GM12878 (cell line): ENCODE data around the gene CCDC191. TPM values are rescaled to one million over a fixed set of nuclear protein-coding genes. Genes with fewer than 3 reads are reported as not detected.
A peak's percentile ranks its signal among the peaks of the same experiment; 100 is the strongest.

Source experiments
- ATAC-seq: fragments of 200-7000 bp; cut with Tn5 transposase; 3 replicates; pipeline ENCODE4 v1.9.1; 2020; ENCODE audit warnings: mild to moderate bottlenecking, moderate library complexity
- BruUV-seq: library from RNA; stranded (reverse); fragments of 400-500 nt; replicated peaks from 2 replicates; lab custom pipeline; 2021; lab: Mats Ljungman, UMichigan
- CTCF ChIA-PET: fragments of 300-600 bp; sonication (Branson Sonifier 250); formaldehyde crosslinking; extraction: SDS; loops from one replicate; lab custom pipeline; 2021; ENCODE audit warnings: inconsistent platforms; lab: Yijun Ruan, JAX
- POLR2A ChIA-PET: fragments of 350-600 bp; formaldehyde crosslinking; extraction: SDS; loops from one replicate; lab custom pipeline; 2021; ENCODE audit warnings: inconsistent platforms; lab: Charles Lee
- RAD21 ChIA-PET: fragments of 300-600 bp; sonication (Branson Sonifier 250); formaldehyde crosslinking; loops from one replicate; lab custom pipeline; 2023; ENCODE audit warnings: antibody characterized with exemption; ENCODE audit not compliant: unreplicated experiment; lab: Charles Lee
- SMC1A ChIA-PET: fragments of 300-600 bp; sonication (Branson Sonifier 250); formaldehyde crosslinking; loops from one replicate; lab custom pipeline; 2023; ENCODE audit not compliant: unreplicated experiment, uncharacterized antibody; lab: Charles Lee
- DNase-seq: peaks from one replicate; pipeline ENCODE4 v3.0.0-alpha.2; 2011; ENCODE audit warnings: low read depth, low spot score
- FAIRE-seq: peaks from 3 replicates; lab custom pipeline; 2011; peaks lifted over from hg19 to GRCh38; lab: Jason Lieb, UNC
- H2AFZ ChIP-seq: 2 replicates; pipeline ENCODE4 v1.6.0; 2011; ENCODE audit warnings: low read depth, low read length, control low read depth; ENCODE audit not compliant: control insufficient read depth
- H3K27ac ChIP-seq: 2 replicates; pipeline ENCODE4 v1.5.1; 2011; ENCODE audit warnings: control low read depth; ENCODE audit not compliant: control insufficient read depth, insufficient read depth
- H3K27me3 ChIP-seq, 2 experiments: replicated peaks in 1 of 2; 2 replicates each; pipeline versions ENCODE4 v1.6.0 to v1.6.1; 2011; ENCODE audit warnings: low read length in 1 of 2; ENCODE audit not compliant: control insufficient read depth in 2 of 2, insufficient read depth in 2 of 2
- H3K36me3 ChIP-seq, 2 experiments: 2 replicates each; pipeline ENCODE4 v1.5.1; 2011; ENCODE audit warnings: low read length in 1 of 2; ENCODE audit not compliant: control insufficient read depth in 2 of 2, insufficient read depth in 2 of 2
- H3K4me1 ChIP-seq: 2 replicates; pipeline ENCODE4 v1.6.1; 2011; ENCODE audit warnings: mild to moderate bottlenecking, low read length, moderate library complexity, mixed read lengths; ENCODE audit not compliant: control insufficient read depth, insufficient read depth
- H3K4me2 ChIP-seq: 2 replicates; pipeline ENCODE4 v1.6.0; 2011; ENCODE audit warnings: control low read depth; ENCODE audit not compliant: control insufficient read depth, insufficient read depth
- H3K4me3 ChIP-seq: fragments of 200-600 bp; sonication (generic); 2 replicates; pipeline ENCODE4 v1.5.1; 2016
- H3K79me2 ChIP-seq: 2 replicates; pipeline ENCODE4 v1.6.0; 2011; ENCODE audit warnings: low read length; ENCODE audit not compliant: control insufficient read depth, insufficient read depth
- H3K9ac ChIP-seq: 2 replicates; pipeline ENCODE4 v1.8.0; 2011; ENCODE audit warnings: low read length, control low read depth, mixed read lengths; ENCODE audit not compliant: control insufficient read depth, insufficient read depth
- H3K9me3 ChIP-seq: replicated peaks from 3 replicates; pipeline ENCODE4 v1.5.1; 2011; ENCODE audit warnings: mild to moderate bottlenecking, low read length; ENCODE audit not compliant: control insufficient read depth, insufficient read depth
- H4K20me1 ChIP-seq: 2 replicates; pipeline ENCODE4 v1.6.0; 2011; ENCODE audit not compliant: control insufficient read depth, insufficient read depth
- ELK1 ChIP-seq: IDR thresholded peaks from 2 replicates; pipeline ENCODE4 v1.6.1; 2012; ENCODE audit warnings: low read depth, low read length, improper control_type of control experiment
- MXI1 ChIP-seq: fragments of 150-350 bp; IDR thresholded peaks from 2 replicates; pipeline ENCODE4 v1.6.1; 2011; ENCODE audit warnings: low read depth, mild to moderate bottlenecking, inconsistent platforms, low read length, improper control_type of control experiment
- NKRF ChIP-seq: fragments of 450-650 bp; conservative IDR thresholded peaks from 2 replicates; pipeline ENCODE4 v1.6.1; 2017; ENCODE audit warnings: mild to moderate bottlenecking, moderate library complexity
- SIX5 ChIP-seq: IDR thresholded peaks from 2 replicates; pipeline ENCODE4 v1.6.1; 2011; ENCODE audit warnings: mild to moderate bottlenecking, low read depth, low read length, moderate library complexity; ENCODE audit not compliant: severe bottlenecking
- SMC3 ChIP-seq: IDR thresholded peaks from 2 replicates; pipeline ENCODE4 v1.6.1; 2011; ENCODE audit warnings: low read length, improper control_type of control experiment, borderline replicate concordance
- TAF1 ChIP-seq: IDR thresholded peaks from 2 replicates; pipeline ENCODE4 v1.6.1; 2011; ENCODE audit warnings: mild to moderate bottlenecking, low read depth, low read length, borderline replicate concordance
- USF1 ChIP-seq: IDR thresholded peaks from 2 replicates; pipeline ENCODE4 v1.6.1; 2011; ENCODE audit warnings: borderline replicate concordance, low read depth, mild to moderate bottlenecking, moderate library complexity, mixed read lengths, low read length; ENCODE audit not compliant: insufficient read depth; ENCODE audit errors: extremely low read length
- WGBS: methylation state at CpG from one replicate; pipeline ENCODE4 v1.1.6; 2016; ENCODE audit warnings: low lambda C conversion rate; ENCODE audit not compliant: insufficient replicate concordance, insufficient coverage; ENCODE audit errors: missing lambda C conversion rate; 5-methylcytosine and 5-hydroxymethylcytosine counted together
- in situ Hi-C: fragments of 300-500 bp; cut with MboI; formaldehyde crosslinking; loops from 9 replicates; pipeline ENCODE4 v1.14.3; 2018; ENCODE audit warnings: mixed read lengths
- intact Hi-C: fragments of 100-400 bp; cut with micrococcal nuclease; formaldehyde crosslinking; loops from one replicate; pipeline ENCODE4 v1.14.2; 2022; ENCODE audit not compliant: unreplicated experiment
- polyA plus RNA-seq, 11 experiments: library from polyadenylated mRNA; depleted of rRNA in 4 of 11; unstranded in 6 of 11; stranded (reverse) in 5 of 11; fragments of >200 nt; fragmentation: Nextera tagmentation in 4 of 11; fragmentation: Illumina TruSeq in 1 of 11; extraction: Ambion mirVana in 4 of 11; extraction: Trizol in 1 of 11; gene quantifications; 1 replicate in 1 of 11; 2 replicates in 10 of 11; pipeline versions ENCODE4 v1.2.1 to v1.2.3, GENCODE V29; 2011 to 2016; ENCODE audit warnings: inconsistent platforms in 2 of 11, missing spikeins in 2 of 11, low read depth in 1 of 11
- total RNA-seq, 4 experiments: library from RNA; depleted of rRNA in 3 of 4; stranded (reverse); fragments of >200 nt in 3 of 4; fragmentation: Illumina TruSeq in 1 of 4; extraction: Trizol in 1 of 4; gene quantifications; 2 replicates each; pipeline versions ENCODE4 v1.2.1 to v1.2.3, GENCODE V29; 2013 to 2021
- TF ChIP-seq, protein P1 (sequence below): fragments of 450-650 bp; IDR thresholded peaks from 2 replicates; pipeline ENCODE4 v1.6.1; 2016; ENCODE audit warnings: mild to moderate bottlenecking
- TF ChIP-seq, protein P2 (sequence below): fragments of 450-650 bp; formaldehyde crosslinking; IDR thresholded peaks from 2 replicates; pipeline ENCODE4 v1.4.0; 2022; ENCODE audit warnings: mild to moderate bottlenecking, moderate library complexity

CCDC191 gene
- total and polyA plus RNA-seq, 10 of the 15 experiments (the other 5 are each of a cell fraction or from before 2014, with no cell fraction given), result 1.2 to 2.9 (median 1.7) TPM

DNA sequence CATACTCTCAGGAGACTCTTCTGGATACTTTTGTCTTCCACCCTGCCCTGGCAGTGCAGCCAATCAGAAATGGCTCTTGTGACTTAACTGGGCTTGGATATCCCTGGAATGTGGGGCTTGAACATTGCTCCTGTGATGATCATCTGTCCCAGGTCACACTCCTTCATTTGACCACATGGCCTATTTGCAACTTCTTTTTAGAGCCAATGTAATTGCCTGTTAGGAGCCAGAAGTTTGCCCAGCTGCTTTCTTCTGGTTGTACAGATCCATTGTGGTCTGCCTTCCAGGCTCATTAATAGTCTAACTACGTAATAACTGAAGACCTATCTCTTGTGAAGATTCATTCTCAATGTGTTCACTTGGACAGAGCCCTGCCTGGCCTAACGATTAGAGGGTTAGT, 30.0 kb upstream of the CCDC191 start:
- BruUV-seq, result TSS peak; percentile 40
- no peak for FAIRE-seq
- in situ Hi-C loops, result no loop called here
- ChIA-PET CTCF (no interaction called here), POLR2A (no interaction called here), RAD21 (interaction anchor here (0.6 kb wide), 1 partner anchor 42 kb away, joined by 3 read pairs; no protein-coding TSS in a partner anchor), SMC1A (interaction anchor here (0.5 kb wide), 1 partner anchor 390 kb away, joined by 3 read pairs; the partner anchor contains the start of gene USF3)
- Histone ChIP-seq H3K9me3 (no peaks in the 10 kb centered on the region), H3K27ac (no peak overlapping the region), H2AFZ (no peak overlapping the region), H4K20me1 (no peaks in the 10 kb centered on the region), H3K36me3 (peaks cover 11 to 14% of the 10 kb centered on the region in 2 experiments; a peak in 3 of 4 replicates), H3K4me1 (no peaks in the 10 kb centered on the region), H3K9ac (no peak overlapping the region), H3K27me3 (no peaks in the 10 kb centered on the region), H3K4me3 (no peak overlapping the region), H3K79me2 (no peaks in the 10 kb centered on the region), H3K4me2 (no peak overlapping the region)
- TF ChIP-seq, protein P1, sequence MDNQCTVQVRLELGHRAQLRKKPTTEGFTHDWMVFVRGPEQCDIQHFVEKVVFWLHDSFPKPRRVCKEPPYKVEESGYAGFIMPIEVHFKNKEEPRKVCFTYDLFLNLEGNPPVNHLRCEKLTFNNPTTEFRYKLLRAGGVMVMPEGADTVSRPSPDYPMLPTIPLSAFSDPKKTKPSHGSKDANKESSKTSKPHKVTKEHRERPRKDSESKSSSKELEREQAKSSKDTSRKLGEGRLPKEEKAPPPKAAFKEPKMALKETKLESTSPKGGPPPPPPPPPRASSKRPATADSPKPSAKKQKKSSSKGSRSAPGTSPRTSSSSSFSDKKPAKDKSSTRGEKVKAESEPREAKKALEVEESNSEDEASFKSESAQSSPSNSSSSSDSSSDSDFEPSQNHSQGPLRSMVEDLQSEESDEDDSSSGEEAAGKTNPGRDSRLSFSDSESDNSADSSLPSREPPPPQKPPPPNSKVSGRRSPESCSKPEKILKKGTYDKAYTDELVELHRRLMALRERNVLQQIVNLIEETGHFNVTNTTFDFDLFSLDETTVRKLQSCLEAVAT, result no peak
- TF ChIP-seq SMC3, result no peak
- TF ChIP-seq TAF1, result no peak
- TF ChIP-seq NKRF, result no peak
- TF ChIP-seq, protein P2, sequence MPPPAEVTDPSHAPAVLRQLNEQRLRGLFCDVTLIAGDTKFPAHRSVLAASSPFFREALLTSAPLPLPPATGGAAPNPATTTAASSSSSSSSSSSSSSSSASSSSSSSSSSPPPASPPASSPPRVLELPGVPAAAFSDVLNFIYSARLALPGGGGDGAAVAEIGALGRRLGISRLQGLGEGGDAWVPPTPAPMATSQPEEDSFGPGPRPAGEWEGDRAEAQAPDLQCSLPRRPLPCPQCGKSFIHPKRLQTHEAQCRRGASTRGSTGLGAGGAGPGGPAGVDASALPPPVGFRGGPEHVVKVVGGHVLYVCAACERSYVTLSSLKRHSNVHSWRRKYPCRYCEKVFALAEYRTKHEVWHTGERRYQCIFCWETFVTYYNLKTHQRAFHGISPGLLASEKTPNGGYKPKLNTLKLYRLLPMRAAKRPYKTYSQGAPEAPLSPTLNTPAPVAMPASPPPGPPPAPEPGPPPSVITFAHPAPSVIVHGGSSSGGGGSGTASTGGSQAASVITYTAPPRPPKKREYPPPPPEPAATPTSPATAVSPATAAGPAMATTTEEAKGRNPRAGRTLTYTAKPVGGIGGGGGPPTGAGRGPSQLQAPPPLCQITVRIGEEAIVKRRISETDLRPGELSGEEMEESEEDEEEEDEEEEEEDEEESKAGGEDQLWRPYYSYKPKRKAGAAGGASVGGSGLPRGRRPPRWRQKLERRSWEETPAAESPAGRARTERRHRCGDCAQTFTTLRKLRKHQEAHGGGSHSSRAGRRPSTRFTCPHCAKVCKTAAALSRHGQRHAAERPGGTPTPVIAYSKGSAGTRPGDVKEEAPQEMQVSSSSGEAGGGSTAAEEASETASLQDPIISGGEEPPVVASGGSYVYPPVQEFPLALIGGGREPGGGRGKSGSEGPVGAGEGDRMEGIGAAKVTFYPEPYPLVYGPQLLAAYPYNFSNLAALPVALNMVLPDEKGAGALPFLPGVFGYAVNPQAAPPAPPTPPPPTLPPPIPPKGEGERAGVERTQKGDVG, result no peak
- no peak for TF ChIP-seq MXI1
- TF ChIP-seq SIX5, result no peak
- no peak for TF ChIP-seq ELK1
- TF ChIP-seq USF1, result no peak
- 100% methylated on average over 2 of the region's 2 CpGs for WGBS
- no peak for ATAC-seq
- no peak for DNase-seq
- intact Hi-C loops, result no loop called here
